ENCODE data around the gene MGA. TPM values are rescaled to one million over a fixed set of nuclear protein-coding genes. Genes with fewer than 3 reads are reported as not detected.

MGA gene
- total RNA-seq, 4 donors from 2014 or later: 29.7 to 53.8 (median 31.7) TPM

GRCh38 chr15:41671656-41672648 lies 11.7 kb downstream of the MGA start:
- Histone ChIP-seq H3K4me1 (peaks cover 0 to 21% (median 0%) of the 10 kb centered on the region in 4 donors), H3K27ac (no peak overlapping the region), H3K36me3 (peaks cover 0 to 25% (median 0%) of the 10 kb centered on the region in 3 donors), H3K27me3 (no peaks in the 10 kb centered on the region), H3K9me3 (no peaks in the 10 kb centered on the region), H3K4me3 (no peak overlapping the region)
- 74% methylated on average over 7 of the region's 7 CpGs for WGBS, 2 donors
- TF ChIP-seq EP300 (IDR thresholded peaks at IDR 0.05): no peak
- TF ChIP-seq CTCF (IDR thresholded peaks at IDR 0.05): no peak
- no peak for DNase-seq (ENCODE audit: low spot score in 2 of 2)

- no peak overlapping the region for H3K27ac ChIP-seq
- TF ChIP-seq CTCF (IDR thresholded peaks at IDR 0.05) (no peak), POLR2A (IDR thresholded peaks at IDR 0.05) (no peak), EP300 (IDR thresholded peaks at IDR 0.05) (no peak)
- H3K9me3 ChIP-seq: peaks cover 0 to 12% (median 0%) of the 10 kb centered on the region in 4 donors
- no peaks in the 10 kb centered on the region for H3K27me3 ChIP-seq
- H3K4me1 ChIP-seq: peaks cover 0 to 14% (median 0%) of the 10 kb centered on the region in 4 donors
- H3K36me3 ChIP-seq: peaks cover 0 to 25% (median 0%) of the 10 kb centered on the region in 3 donors
- 95 to 98% methylated on average over 4 of the region's 4 CpGs for WGBS, 2 donors
- no peak for DNase-seq (ENCODE audit: low spot score in 2 of 2)
- H3K4me3 ChIP-seq: no peak overlapping the region
Observed at GRCh38 chr15:41675337-41675736, 15.1 kb downstream of the MGA start.

- Histone ChIP-seq H3K9me3 (peaks cover 0 to 12% (median 0%) of the 10 kb centered on the region in 4 donors), H3K27ac (no peak overlapping the region), H3K4me1 (peaks cover 0 to 3% (median 0%) of the 10 kb centered on the region in 4 donors), H3K36me3 (peaks cover 0 to 22% (median 0%) of the 10 kb centered on the region in 3 donors), H3K4me3 (no peak overlapping the region), H3K27me3 (no peaks in the 10 kb centered on the region)
- TF ChIP-seq EP300 (IDR thresholded peaks at IDR 0.05) (no peak), POLR2A (IDR thresholded peaks at IDR 0.05) (no peak), CTCF (IDR thresholded peaks at IDR 0.05) (no peak)
- DNase-seq (ENCODE audit: low spot score in 2 of 2): no peak
- 90 to 98% methylated on average over 4 of the region's 4 CpGs for WGBS, 2 donors
Observed at GRCh38 chr15:41678742-41679141, 18.5 kb downstream of the MGA start.

GRCh38 chr15:41683955-41684354 lies 23.8 kb downstream of the MGA start:
- TF ChIP-seq POLR2A (IDR thresholded peaks at IDR 0.05) (no peak), EP300 (IDR thresholded peaks at IDR 0.05) (no peak), CTCF (IDR thresholded peaks at IDR 0.05) (no peak)
- no peaks in the 10 kb centered on the region for H3K4me1 ChIP-seq
- no peak for DNase-seq (ENCODE audit: low spot score in 2 of 2)
- H3K4me3 ChIP-seq: no peak overlapping the region
- H3K36me3 ChIP-seq: peaks cover 0 to 3% (median 0%) of the 10 kb centered on the region in 3 donors
- WGBS, 2 donors: 93% methylated on average over 4 of the region's 4 CpGs
- H3K27me3 ChIP-seq: no peaks in the 10 kb centered on the region
- H3K27ac ChIP-seq: no peak overlapping the region
- peaks cover 0 to 7% (median 0%) of the 10 kb centered on the region in 4 donors for H3K9me3 ChIP-seq

GRCh38 chr15:41688671-41689070 lies 28.5 kb downstream of the MGA start:
- no peak overlapping the region for H3K27ac ChIP-seq
- no peaks in the 10 kb centered on the region for H3K36me3 ChIP-seq
- H3K9me3 ChIP-seq: no peaks in the 10 kb centered on the region
- DNase-seq (ENCODE audit: low spot score in 2 of 2): no peak
- WGBS, 2 donors: 68 to 77% methylated on average over 2 of the region's 2 CpGs
- peaks cover 0 to 14% (median 0%) of the 10 kb centered on the region in 4 donors for H3K4me1 ChIP-seq
- H3K4me3 ChIP-seq: no peak overlapping the region
- no peaks in the 10 kb centered on the region for H3K27me3 ChIP-seq
- no peak for TF ChIP-seq CTCF (IDR thresholded peaks at IDR 0.05)
- TF ChIP-seq POLR2A (IDR thresholded peaks at IDR 0.05): no peak
- TF ChIP-seq EP300 (IDR thresholded peaks at IDR 0.05): no peak

All from tibial nerve (tissue), 4 donors.